IMR-90 (cell line): ENCODE measurements around the gene HOXB7.

Source experiments
- BHLHE40 ChIP-seq: fragments of 150-350 bp; IDR thresholded peaks from 2 replicates; pipeline ENCODE4 v1.6.1; 2016; ENCODE audit warnings: mild to moderate bottlenecking, low read depth, low read length
- MXI1 ChIP-seq: IDR thresholded peaks from 2 replicates; pipeline ENCODE4 v1.6.1; 2012; ENCODE audit warnings: low read depth, mild to moderate bottlenecking, low read length, moderate library complexity, borderline replicate concordance
- POLR2A ChIP-seq: IDR thresholded peaks from 2 replicates; pipeline ENCODE4 v1.6.1; 2012; ENCODE audit warnings: mild to moderate bottlenecking, low read depth, low read length
- RAD21 ChIP-seq: IDR thresholded peaks from 2 replicates; pipeline ENCODE4 v1.6.1; 2012; ENCODE audit warnings: low read length, improper control_type of control experiment
- RFX5 ChIP-seq: IDR thresholded peaks from 2 replicates; pipeline ENCODE4 v1.8.0; 2012; ENCODE audit warnings: low read depth, mild to moderate bottlenecking, low read length, moderate library complexity
- TF ChIP-seq, protein P1 (sequence below): conservative IDR thresholded peaks from 2 replicates; pipeline ENCODE4 v1.5.1; 2012; ENCODE audit warnings: mild to moderate bottlenecking, low read depth, low read length, improper control_type of control experiment
- TF ChIP-seq, protein P2 (sequence below): fragments of 150-350 bp; IDR thresholded peaks from 2 replicates; pipeline ENCODE4 v1.6.1; 2017; ENCODE audit warnings: mild to moderate bottlenecking, antibody characterized with exemption, low read length, low read depth

DNA sequence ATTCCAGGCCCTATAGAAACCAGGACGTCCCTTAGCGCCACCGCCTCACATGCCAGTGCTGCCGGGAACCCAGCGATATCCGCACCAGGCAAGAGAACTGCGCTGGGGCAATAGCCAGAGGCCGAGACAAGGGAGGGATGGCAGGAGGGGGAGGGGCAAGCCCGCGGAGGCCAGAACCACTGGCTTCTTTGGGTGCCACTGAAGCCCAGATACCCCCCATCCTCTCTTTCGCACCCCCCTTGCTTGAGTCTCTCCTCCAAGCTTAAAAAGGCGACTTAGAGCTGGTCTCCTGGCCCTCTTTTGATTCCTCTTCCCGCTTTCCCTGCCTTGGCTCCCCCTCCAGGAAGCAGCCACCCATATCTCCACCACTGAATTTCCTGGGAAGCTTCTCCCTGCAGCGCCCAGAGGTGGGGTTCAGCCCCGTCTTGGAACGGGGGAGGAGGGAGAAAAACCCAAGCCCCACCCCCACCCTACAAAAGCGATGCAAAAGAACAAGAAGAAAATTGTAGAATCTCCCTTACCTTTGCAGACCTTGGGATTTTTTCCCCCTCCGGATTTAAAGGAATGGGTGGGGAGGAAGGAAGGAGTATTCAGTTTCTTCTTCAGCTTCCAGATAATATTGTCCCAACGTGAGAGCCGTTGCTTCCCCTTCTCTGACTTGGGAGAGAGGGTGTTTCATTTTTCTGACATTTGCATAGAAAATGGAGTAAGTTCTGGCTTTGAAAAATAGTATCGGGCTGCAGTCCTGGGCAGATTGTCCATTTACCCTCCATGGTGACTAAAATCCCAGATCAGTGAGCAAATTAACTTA is 6.7 kb downstream of the HOXB7 start:
- TF ChIP-seq, protein P1, sequence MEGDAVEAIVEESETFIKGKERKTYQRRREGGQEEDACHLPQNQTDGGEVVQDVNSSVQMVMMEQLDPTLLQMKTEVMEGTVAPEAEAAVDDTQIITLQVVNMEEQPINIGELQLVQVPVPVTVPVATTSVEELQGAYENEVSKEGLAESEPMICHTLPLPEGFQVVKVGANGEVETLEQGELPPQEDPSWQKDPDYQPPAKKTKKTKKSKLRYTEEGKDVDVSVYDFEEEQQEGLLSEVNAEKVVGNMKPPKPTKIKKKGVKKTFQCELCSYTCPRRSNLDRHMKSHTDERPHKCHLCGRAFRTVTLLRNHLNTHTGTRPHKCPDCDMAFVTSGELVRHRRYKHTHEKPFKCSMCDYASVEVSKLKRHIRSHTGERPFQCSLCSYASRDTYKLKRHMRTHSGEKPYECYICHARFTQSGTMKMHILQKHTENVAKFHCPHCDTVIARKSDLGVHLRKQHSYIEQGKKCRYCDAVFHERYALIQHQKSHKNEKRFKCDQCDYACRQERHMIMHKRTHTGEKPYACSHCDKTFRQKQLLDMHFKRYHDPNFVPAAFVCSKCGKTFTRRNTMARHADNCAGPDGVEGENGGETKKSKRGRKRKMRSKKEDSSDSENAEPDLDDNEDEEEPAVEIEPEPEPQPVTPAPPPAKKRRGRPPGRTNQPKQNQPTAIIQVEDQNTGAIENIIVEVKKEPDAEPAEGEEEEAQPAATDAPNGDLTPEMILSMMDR, result no peak
- TF ChIP-seq BHLHE40 (no peak), POLR2A (no peak), MXI1 (no peak), RFX5 (no peak), RAD21 (no peak)
- TF ChIP-seq, protein P2, sequence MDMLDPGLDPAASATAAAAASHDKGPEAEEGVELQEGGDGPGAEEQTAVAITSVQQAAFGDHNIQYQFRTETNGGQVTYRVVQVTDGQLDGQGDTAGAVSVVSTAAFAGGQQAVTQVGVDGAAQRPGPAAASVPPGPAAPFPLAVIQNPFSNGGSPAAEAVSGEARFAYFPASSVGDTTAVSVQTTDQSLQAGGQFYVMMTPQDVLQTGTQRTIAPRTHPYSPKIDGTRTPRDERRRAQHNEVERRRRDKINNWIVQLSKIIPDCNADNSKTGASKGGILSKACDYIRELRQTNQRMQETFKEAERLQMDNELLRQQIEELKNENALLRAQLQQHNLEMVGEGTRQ, result no peak
